Stomach (tissue), 19 donors: ENCODE results near the gene ZNF222. TPM values are rescaled to one million over a fixed set of nuclear protein-coding genes. Genes with fewer than 3 reads are reported as not detected.

Experiments used
- DNase-seq, 2 donors: peaks; one replicate each; pipeline versions ENCODE4 v3.0.0 to v3.0.0-alpha.2; 2013 to 2019
- H3K27ac ChIP-seq, 5 donors: fragments of 200-600 bp in 4 of 5; sonication (generic) in 4 of 5; one replicate each; pipeline ENCODE4 v1.5.1; 2013 to 2019; ENCODE audit warnings: mild to moderate bottlenecking in 1 of 5, moderate library complexity in 1 of 5
- H3K27me3 ChIP-seq, 3 donors: fragments of 200-600 bp; sonication (generic); one replicate each; pipeline ENCODE4 v1.5.1; 2017 to 2019; ENCODE audit warnings: mixed run types in 1 of 3
- H3K36me3 ChIP-seq, 4 donors: fragments of 200-600 bp; sonication (generic); 1 replicate in 3 of 4; 2 replicates in 1 of 4; pipeline ENCODE4 v1.5.1; 2016 to 2019
- H3K4me1 ChIP-seq, 4 donors: fragments of 200-600 bp; sonication (generic); one replicate each; pipeline ENCODE4 v1.5.1; 2016 to 2019
- H3K4me3 ChIP-seq, 4 donors: fragments of 200-600 bp; sonication (generic) in 3 of 4; one replicate each; pipeline ENCODE4 v1.5.1; 2016 to 2019; ENCODE audit warnings: mild to moderate bottlenecking in 1 of 4
- H3K9me3 ChIP-seq, 4 donors: fragments of 200-600 bp; sonication (generic); one replicate each; pipeline ENCODE4 v1.5.1; 2016 to 2019
- CTCF ChIP-seq, 7 experiments: fragments of 450-650 bp in 4 of 7; fragments of 200-600 bp in 3 of 7; sonication (generic) in 3 of 7; IDR thresholded peaks; one replicate each; pipeline ENCODE4 v1.5.1; 2016 to 2019; ENCODE audit warnings: antibody characterized with exemption in 7 of 7, control low read depth in 2 of 7, mild to moderate bottlenecking in 1 of 7
- EP300 ChIP-seq: sonication (generic); formaldehyde crosslinking; IDR thresholded peaks from one replicate; pipeline ENCODE4 v1.6.1; 2017; ENCODE audit warnings: antibody characterized with exemption
- POLR2A ChIP-seq, 4 donors: fragments of 450-650 bp; IDR thresholded peaks; one replicate each; pipeline ENCODE4 v1.6.1; 2016; ENCODE audit warnings: antibody characterized with exemption in 4 of 4, control low read depth in 2 of 4, mild to moderate bottlenecking in 1 of 4, moderate library complexity in 1 of 4
- POLR2AphosphoS5 ChIP-seq, 3 donors: sonication (generic); formaldehyde crosslinking; IDR thresholded peaks; one replicate each; pipeline ENCODE4 v1.6.1; 2016; ENCODE audit warnings: antibody characterized with exemption in 3 of 3
- WGBS, 5 donors: extraction: QIAGEN DNeasy Blood & Tissue Kit in 3 of 5; methylation state at CpG; one replicate each; pipeline versions ENCODE4 v1.1.5 to v1.1.7; 2013 to 2018; 5-methylcytosine and 5-hydroxymethylcytosine counted together
- intact Hi-C: fragments of 100-400 bp; cut with DNase I; formaldehyde crosslinking; loops from one replicate; pipeline ENCODE4 v1.15.1; 2023; ENCODE audit warnings: low total_unique reads
- long read RNA-seq, 10 donors: transcript quantifications; one replicate each; lab custom pipeline, GENCODE V29; 2026
- polyA plus RNA-seq, 3 donors: library from polyadenylated mRNA; stranded (reverse); fragments of 200-250 nt; gene quantifications; one replicate each; pipeline ENCODE4 v1.2.3, GENCODE V29; 2013
- total RNA-seq, 5 donors: library from RNA; depleted of rRNA; stranded (reverse); fragments of >200 nt; gene quantifications; one replicate each; pipeline versions ENCODE4 v1.1.0 to v1.2.3, GENCODE V29; 2014 to 2016
- donor health status: healthy with polysubstance abuse.
- donor health status: Bipolar disorder and iron deficiency.
- donor health status: healthy.

Gene ZNF222
- total RNA-seq (1 to 10 TPM in 2 of 5 donors, not detected in 3; 2.2 to 6.1 TPM), polyA plus RNA-seq (1 to 10 TPM; 1.1 to 2.8 (median 1.7) TPM)
- long read RNA-seq, donor 1, result 0 reads
- long read RNA-seq, donor 2, result 0 reads
- long read RNA-seq, donor 3, result 0 reads
- long read RNA-seq, donor 4, result 0 reads
- long read RNA-seq, donor 5, partial matches to known transcripts, result 0 of 1 reads
- long read RNA-seq, donor 5, other reads (novel, unspliced or antisense), result 0 of 1 reads
- long read RNA-seq, donor 6, result 0 reads
- long read RNA-seq, donor 7, partial matches to known transcripts, result 0 of 1 reads
- long read RNA-seq, donor 7, other reads (novel, unspliced or antisense), result 0 of 1 reads
- long read RNA-seq, donor 8, partial matches to known transcripts, result 0 of 1 reads
- long read RNA-seq, donor 8, other reads (novel, unspliced or antisense), result 0 of 1 reads
- long read RNA-seq, donor 9, result 0 reads
- long read RNA-seq, donor 10, result 0 reads

GRCh38 chr19:44025217-44025936 lies at the start of gene ZNF222:
TSS of gene ZNF222 (plus strand) at chr19:44025379. CDS start at chr19:44025437, 58 bp downstream.
- H3K27me3 ChIP-seq, result no peaks in the 10 kb centered on the region
- intact Hi-C loops, result no loop called here
- peaks cover 3 to 42% (median 24%) of the 10 kb centered on the region in 4 donors for H3K9me3 ChIP-seq
- H3K36me3 ChIP-seq, result peaks cover 30 to 39% (median 38%) of the 10 kb centered on the region in 4 donors
- TF ChIP-seq POLR2AphosphoS5 (IDR thresholded peaks at IDR 0.05) (peak in 2 of 3 donors; percentile 19 to 61), CTCF (IDR thresholded peaks at IDR 0.05) (no peak)
- H3K27ac ChIP-seq, result peak within 1 kb of the TSS; percentile 59 to 81 (median 68)
- WGBS, 5 donors, result 2 to 4% (median 2%) methylated on average over 37 of the region's 37 CpGs
- peaks cover 4 to 16% (median 12%) of the 10 kb centered on the region in 4 donors for H3K4me1 ChIP-seq
- DNase-seq, result peak; percentile 83 to 96
- peak within 1 kb of the TSS; percentile 76 to 85 (median 80) for H3K4me3 ChIP-seq

DNA sequence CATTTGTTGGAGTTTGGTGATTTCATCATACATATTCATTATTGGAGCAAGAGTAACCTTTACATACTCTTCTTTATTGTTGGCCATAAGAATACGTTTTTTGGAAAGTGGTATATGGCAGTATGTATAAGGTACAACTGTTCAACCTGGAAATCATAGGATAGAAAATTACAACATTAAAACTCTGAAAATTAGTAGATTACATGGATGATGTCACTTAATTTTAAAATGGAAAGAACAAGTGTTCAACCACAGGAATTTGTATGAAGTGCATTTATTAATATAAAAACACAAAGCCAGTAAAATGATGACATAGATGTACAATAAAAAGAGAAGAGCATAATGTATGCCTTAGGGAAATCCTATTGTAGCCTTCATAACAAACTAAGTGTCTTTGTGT lies 48.4 kb upstream of the ZNF222 start:
- Histone ChIP-seq H3K4me3 (no peak overlapping the region), H3K36me3 (peaks cover 0 to 19% (median 0%) of the 10 kb centered on the region in 4 donors), H3K9me3 (peaks cover 45 to 100% (median 88%) of the 10 kb centered on the region in 4 donors), H3K27me3 (no peaks in the 10 kb centered on the region), H3K27ac (no peak overlapping the region), H3K4me1 (no peaks in the 10 kb centered on the region)
- 83 to 94% (median 88%) methylated on average over 1 of the region's 1 CpG for WGBS, 5 donors
- no peak for DNase-seq
- no peak for TF ChIP-seq EP300
- no peak for TF ChIP-seq POLR2A (IDR thresholded peaks at IDR 0.05)
- TF ChIP-seq POLR2AphosphoS5 (IDR thresholded peaks at IDR 0.05), result no peak
- TF ChIP-seq CTCF (IDR thresholded peaks at IDR 0.05), result no peak
- intact Hi-C loops, result no loop called here

DNA sequence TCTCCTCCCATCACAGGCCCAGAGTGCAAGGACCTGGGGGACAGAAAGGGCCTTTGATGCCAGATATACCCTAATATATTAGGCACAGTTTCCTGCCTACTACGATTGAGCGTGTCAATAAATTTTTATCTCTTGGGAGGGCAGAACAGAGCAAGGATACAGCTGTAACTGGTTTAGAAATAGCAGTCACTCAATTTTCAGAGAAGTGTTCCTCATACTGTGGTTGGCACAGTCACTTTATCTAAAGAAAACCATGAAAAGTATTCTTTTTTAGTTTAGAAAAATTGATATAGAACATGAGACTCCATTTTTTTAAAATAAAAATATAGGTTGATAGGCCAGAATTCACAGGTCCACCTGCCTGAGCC lies 41.7 kb upstream of the ZNF222 start:
- peak in 1 of 2 donors; percentile 3 for DNase-seq
- Histone ChIP-seq H3K9me3 (peaks cover 5 to 42% (median 31%) of the 10 kb centered on the region in 4 donors), H3K27me3 (no peaks in the 10 kb centered on the region), H3K27ac (peak overlapping the region in 4 of 5 donors; percentile 70 to 87 (median 80)), H3K36me3 (peaks cover under 1 to 8% (median 5%) of the 10 kb centered on the region in 4 donors), H3K4me3 (peak overlapping the region; percentile 67 to 92 (median 76)), H3K4me1 (peaks cover 6 to 22% (median 16%) of the 10 kb centered on the region in 4 donors)
- 74 to 91% (median 80%) methylated on average over 2 of the region's 2 CpGs for WGBS, 5 donors
- no peak for TF ChIP-seq CTCF (IDR thresholded peaks at IDR 0.05)
- TF ChIP-seq POLR2AphosphoS5 (IDR thresholded peaks at IDR 0.05), result no peak
- intact Hi-C loops, result no loop called here

DNA sequence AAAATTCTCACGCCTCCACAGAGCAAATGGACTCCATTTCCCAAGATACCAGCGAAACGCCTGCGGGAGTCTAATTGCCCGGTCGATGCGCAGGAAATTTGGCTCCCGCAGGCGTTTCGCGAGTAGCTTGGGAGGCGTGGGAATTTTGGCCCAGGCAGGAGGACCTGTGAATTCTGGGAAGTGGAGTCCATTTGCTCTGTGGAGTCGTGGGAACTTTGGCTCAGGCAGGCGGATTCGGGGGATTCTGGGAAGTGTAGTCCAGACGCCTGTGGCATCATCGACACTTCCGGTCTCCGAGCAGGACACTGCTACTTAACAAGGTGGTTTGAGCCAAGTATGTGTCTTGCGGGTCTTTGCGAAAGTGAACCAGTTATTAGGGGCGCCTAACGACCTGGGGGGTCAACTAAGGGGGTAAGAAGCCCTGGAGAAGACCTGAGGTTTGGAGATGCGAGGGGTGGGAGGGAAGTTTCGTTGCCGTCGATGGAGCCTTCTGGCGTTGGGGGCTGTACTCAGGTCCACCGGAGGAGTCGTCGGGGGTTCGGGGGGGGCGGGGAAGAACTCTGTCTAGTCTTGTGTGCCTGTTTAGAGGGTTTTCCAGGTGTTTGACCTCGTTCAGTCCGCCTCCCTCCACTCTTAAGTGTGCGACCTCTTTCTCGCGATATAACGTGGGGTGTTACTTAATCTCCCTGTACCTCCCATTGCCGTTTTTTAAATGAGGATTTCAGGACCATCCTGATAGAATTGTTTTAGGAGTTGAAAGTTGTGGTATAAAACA lies 41.1 kb upstream of the ZNF222 start, which contains the start of gene ZNF155:
ZNF155 (plus strand) TSS at position 277 of the 775 bp plus-strand sequence. CDS start 4,356 bp downstream, outside the sequence.
- Histone ChIP-seq H3K36me3 (peaks cover 6 to 14% (median 10%) of the 10 kb centered on the region in 4 donors), H3K9me3 (peaks cover 4 to 38% (median 29%) of the 10 kb centered on the region in 4 donors), H3K4me3 (peak within 1 kb of the TSS; percentile 67 to 92 (median 76)), H3K27ac (peak within 1 kb of the TSS; percentile 69 to 87 (median 75)), H3K4me1 (peaks cover 6 to 22% (median 16%) of the 10 kb centered on the region in 4 donors), H3K27me3 (no peaks in the 10 kb centered on the region)
- intact Hi-C loops, result no loop called here
- no peak for TF ChIP-seq POLR2A (IDR thresholded peaks at IDR 0.05)
- peak; percentile 54 to 77 (median 74) for TF ChIP-seq POLR2AphosphoS5 (IDR thresholded peaks at IDR 0.05)
- no peak for TF ChIP-seq EP300
- 0 to 1% (median 0%) methylated on average over 33 to 40 of the region's 40 CpGs for WGBS, 5 donors
- DNase-seq, result peak; percentile 90 to 98
